ENCODE data around the gene CELF5.

- TF ChIP-seq CTCF (IDR thresholded peaks at IDR 0.05) (no peak), ZFX (IDR thresholded peaks at IDR 0.05; ENCODE audit: borderline replicate concordance) (no peak)
Observed at GRCh38 chr19:3315676-3315973, 91.2 kb downstream of the CELF5 start.

All from 22Rv1 (cell line).